HG03159 (cell line): ENCODE measurements around the gene CASQ2.
A peak's percentile ranks its signal among the peaks of the same experiment; 100 is the strongest.

Source experiments
- ATAC-seq: cut with Tn5 transposase; IDR thresholded peaks from one replicate; pipeline ENCODE4 v1.9.1; 2021; ENCODE audit warnings: mild to moderate bottlenecking, moderate library complexity; ENCODE audit not compliant: unreplicated experiment

CASQ2 gene

GRCh38 chr1:115701090-115701489 lies 67.4 kb downstream of the CASQ2 start:
- no peak for ATAC-seq

- no peak for ATAC-seq
These were observed 70.9 kb downstream of the CASQ2 start for GRCh38 chr1:115697619-115698018.

GRCh38 chr1:115694805-115695204 lies 73.7 kb downstream of the CASQ2 start:
- no peak for ATAC-seq

GRCh38 chr1:115692224-115692623 lies 76.3 kb downstream of the CASQ2 start:
- ATAC-seq: no peak

- ATAC-seq: no peak
These were observed 77.5 kb downstream of the CASQ2 start for GRCh38 chr1:115690972-115691371.

GRCh38 chr1:115687744-115688143 lies 80.8 kb downstream of the CASQ2 start:
- no peak for ATAC-seq

GRCh38 chr1:115685029-115685705 lies 83.3 kb downstream of the CASQ2 start:
- ATAC-seq: no peak

GRCh38 chr1:115682792-115683191 lies 85.7 kb downstream of the CASQ2 start:
- no peak for ATAC-seq

GRCh38 chr1:115680730-115681111 lies 87.8 kb downstream of the CASQ2 start:
- no peak for ATAC-seq

- no peak for ATAC-seq
These were observed 89.3 kb downstream of the CASQ2 start for GRCh38 chr1:115679141-115679611.

GRCh38 chr1:115678141-115678540 lies 90.4 kb downstream of the CASQ2 start:
- ATAC-seq: no peak

GRCh38 chr1:115677565-115677964 lies 90.9 kb downstream of the CASQ2 start:
- no peak for ATAC-seq

GRCh38 chr1:115677182-115677555 lies 91.3 kb downstream of the CASQ2 start:
- peak; percentile 61 for ATAC-seq

- no peak for ATAC-seq
These were observed 91.9 kb downstream of the CASQ2 start for GRCh38 chr1:115676498-115677181.

GRCh38 chr1:115672224-115673009 lies 96.1 kb downstream of the CASQ2 start:
- ATAC-seq: no peak

- ATAC-seq: no peak
These were observed 97.2 kb downstream of the CASQ2 start for GRCh38 chr1:115671176-115671934.

- ATAC-seq: no peak
These were observed 97.9 kb downstream of the CASQ2 start for GRCh38 chr1:115670476-115671175.

GRCh38 chr1:115669886-115670285 lies 98.6 kb downstream of the CASQ2 start:
- no peak for ATAC-seq

- no peak for ATAC-seq
These were observed 99.4 kb downstream of the CASQ2 start for GRCh38 chr1:115669002-115669673.

GRCh38 chr1:115668579-115668978 lies 99.9 kb downstream of the CASQ2 start:
- ATAC-seq: no peak
